Measurements from ENCODE around the gene SMAD7.

Gene SMAD7

DNA sequence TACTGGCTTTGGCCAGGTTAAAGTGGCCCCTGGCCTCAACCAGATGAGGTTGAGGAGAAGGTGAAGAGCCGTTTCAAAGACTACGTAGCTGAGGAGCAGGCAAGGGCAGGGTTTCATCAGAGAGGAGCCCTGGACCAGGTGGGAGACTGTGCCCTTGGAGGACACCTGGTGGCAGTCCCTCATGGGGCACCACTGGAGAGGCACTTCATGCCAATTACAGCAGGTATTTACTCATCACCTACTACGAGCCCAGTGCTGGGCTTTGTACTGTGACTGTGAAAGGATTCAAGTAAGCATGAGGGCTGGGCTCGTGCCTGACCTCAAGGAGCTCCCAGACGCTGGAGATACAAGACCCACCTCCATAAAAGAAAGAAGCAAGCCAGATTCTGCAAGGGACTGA, 37.6 kb downstream of the SMAD7 start:
- no peak for DNase-seq

DNA sequence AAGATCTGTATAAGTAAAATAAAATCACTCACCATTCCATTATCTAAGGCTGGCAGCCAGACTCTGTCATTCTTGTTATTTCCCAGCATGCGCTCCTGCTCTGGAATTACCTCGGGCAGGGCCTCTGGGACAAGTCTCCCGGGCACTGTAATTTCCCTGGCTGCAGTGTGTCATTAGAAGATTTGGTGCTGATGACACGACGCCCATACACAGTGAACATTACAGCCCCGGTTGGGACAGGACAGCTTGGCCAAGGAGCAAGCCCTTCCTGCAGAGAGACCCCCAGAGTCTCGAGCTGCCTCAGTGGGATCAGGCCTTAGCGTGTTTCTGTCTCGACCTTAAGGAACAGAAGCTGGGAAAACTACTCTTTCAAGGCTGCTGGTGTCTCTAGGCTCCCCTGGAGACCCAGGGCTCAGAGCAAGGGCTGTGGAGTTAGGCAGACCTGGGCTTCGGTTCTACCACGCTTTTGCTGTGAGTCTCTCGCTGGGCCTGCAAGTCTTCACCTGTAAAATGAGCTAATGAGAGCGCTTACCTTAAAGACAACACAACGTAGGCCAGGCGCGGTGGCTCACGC, 39.7 kb downstream of the SMAD7 start:
- no peak for DNase-seq

DNA sequence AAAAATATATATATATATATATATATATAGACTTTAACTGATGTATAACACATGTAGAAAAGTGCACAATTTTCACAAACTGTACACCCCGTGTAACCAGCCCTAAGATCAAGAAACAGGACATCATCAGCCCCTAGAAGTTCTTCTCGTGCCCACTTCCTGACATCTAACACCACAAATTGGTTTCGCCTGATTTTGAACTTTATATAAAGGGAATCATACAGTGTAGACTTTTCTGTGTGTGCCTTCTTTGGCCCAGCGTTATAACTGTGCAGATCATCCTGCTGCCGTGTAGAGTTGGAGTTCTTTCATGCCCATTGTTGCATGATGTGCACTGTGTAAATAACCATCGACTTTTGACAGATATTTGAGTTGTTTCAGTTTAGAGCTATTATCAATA, 41.0 kb downstream of the SMAD7 start:
- no peak for DNase-seq

DNA sequence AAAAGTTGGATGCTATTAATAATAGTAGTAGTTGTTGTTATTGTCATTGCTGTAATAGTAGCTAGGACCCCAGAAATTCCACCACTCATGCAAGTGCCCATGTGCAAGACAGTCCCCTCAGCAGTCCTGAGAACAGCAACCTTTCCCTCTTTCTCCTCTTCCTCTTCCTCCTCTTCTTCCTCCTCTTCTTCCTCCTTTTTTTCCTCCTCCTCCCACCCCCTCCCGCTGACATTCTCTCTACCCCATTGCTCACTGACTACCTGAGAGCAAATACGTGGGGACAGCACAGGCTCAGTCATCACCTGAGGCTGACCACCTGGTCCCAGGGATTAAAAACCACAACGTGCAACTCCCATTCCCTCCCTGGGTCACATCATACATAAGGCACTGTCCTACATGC, 41.8 kb downstream of the SMAD7 start:
- no peak for DNase-seq

DNA sequence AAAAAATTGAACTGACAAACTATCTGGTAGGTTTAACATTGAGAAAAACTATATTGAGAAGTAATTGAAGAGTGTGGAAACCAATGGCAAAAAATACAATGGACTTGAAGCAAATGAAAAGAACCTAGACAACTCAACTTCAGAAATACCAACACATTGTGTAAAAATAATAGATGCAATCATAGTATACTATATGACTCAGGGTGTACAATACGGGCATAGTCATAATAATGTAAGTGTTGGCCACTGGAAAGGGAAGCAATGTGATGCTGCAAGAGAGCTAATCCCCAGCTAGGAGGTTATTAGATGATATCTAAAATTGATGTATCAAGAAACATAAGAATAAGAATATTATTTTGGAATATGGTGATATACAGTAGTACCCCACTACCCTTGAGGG, 45.3 kb downstream of the SMAD7 start:
- DNase-seq: peak; percentile 84

DNA sequence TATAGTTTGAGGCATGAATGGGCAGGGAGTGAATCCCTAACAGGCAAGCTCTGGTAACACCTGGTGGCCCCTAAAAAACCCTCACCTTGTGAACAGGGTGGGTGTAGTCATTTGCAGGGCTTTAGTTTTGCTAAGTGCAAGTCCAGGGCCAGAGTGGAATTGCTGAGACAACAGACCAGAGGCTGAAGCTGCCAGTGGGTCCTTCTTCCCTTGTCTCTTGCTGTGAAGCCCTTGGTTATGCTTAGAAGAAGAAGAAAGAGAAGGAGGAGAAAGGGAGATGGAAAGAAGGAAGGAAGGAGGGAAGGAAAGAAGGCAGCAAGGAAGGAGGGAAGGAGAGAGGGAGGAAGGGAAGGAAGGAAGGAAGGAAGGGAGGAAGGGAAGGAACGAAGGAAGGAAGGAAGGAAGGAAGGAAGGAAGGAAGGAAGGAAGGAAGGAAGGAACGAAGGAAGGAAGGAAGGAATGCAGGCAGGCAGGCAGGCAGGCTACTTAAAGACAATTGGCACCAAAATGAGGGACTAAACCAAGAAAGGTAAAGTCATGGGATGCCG, 45.8 kb downstream of the SMAD7 start:
- DNase-seq: no peak

DNA sequence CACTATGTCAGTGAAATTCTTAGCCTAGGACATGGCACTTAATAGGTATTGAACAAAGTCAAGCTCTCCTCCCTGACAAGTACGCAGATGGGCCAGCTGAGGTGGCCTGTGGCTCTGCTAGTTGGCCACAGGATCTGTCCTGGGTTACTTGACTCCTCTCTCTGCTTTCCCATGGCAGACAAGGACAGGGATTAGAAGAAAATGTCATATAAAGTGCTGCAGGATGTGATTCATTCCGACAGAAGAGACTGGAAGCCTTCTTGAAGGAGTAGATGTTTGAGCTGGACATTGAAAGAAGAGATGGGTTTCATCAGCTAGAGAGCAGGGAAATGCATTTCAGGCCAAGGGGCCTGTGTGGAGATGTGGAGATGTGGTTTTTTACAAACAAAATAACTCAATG, 46.7 kb downstream of the SMAD7 start:
- DNase-seq: no peak

DNA sequence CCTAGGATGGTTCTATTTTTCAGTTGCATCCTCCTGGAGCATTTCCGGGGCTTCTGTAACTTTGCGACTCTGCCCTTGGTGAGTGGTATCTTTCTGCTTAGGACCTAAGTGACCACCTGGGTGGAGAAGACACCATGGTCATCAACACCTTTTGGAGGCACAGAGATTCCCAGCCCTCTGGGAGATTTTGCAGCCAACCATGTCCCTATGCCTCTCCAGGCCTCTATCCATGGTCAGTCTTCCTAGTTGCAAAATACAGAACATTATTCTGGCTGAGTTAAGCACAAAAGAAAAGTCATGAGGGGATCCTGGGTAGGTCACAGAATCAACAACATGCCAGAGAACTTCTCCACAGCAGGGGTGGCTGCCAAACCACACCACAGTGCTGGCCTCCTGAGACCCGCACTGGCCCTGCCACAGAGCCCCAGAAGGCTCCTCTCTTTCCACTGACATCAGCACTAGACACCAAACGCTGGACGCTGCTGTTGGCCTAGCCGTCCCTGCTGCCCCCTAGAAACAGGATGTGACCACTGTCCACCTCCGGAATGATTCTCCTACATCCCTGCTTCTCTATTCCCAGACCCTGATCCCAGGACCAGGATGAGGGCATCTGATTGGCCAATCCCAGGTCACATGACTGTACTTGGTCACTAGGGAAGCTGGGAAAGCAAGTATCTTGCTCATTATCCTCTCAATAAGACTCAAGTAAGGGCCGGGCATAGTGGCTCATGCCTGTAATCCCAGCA, 47.7 kb downstream of the SMAD7 start:
- no peak for DNase-seq

DNA sequence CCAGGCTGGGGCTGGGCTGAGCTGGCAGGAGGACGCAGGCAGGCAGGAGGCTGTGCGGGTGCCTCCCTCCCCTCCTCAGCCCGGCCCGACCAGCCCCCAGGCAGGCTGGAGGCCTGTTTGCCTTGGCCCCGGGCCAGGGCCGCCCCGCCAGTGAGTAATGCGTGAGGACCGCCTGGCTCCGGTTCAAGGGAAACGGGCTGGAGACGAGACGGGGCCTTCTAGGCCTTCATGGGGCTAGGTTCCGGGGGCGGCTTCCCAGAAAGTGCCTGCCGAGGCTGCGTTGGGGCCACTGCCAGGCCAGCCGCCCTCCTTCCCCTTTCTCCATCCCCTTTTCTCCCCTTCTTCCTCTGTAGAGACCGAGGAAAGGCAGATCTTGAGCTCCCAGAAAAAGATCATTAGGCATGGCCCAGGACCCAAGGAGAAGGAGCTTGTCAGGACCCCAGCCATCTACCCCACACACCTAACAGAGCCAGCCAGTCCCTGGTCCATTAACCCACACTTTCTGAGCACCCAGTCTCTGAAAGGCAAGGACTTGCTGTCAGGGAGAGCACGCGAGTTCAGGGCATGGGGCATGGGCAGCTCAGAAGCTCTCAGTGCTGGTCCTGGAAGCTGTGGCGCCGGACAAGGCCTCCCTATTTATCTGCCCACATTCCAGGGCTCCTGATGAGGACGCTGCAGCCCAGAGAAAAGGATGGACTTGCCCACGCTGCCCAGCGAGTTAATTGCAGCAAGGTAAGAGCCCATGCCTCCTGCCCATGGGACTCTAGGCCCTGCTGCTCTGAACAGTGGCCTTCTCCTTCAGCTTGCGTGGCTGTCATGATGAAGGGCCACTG, 48.5 kb downstream of the SMAD7 start:
- peak; percentile 60 for DNase-seq

DNA sequence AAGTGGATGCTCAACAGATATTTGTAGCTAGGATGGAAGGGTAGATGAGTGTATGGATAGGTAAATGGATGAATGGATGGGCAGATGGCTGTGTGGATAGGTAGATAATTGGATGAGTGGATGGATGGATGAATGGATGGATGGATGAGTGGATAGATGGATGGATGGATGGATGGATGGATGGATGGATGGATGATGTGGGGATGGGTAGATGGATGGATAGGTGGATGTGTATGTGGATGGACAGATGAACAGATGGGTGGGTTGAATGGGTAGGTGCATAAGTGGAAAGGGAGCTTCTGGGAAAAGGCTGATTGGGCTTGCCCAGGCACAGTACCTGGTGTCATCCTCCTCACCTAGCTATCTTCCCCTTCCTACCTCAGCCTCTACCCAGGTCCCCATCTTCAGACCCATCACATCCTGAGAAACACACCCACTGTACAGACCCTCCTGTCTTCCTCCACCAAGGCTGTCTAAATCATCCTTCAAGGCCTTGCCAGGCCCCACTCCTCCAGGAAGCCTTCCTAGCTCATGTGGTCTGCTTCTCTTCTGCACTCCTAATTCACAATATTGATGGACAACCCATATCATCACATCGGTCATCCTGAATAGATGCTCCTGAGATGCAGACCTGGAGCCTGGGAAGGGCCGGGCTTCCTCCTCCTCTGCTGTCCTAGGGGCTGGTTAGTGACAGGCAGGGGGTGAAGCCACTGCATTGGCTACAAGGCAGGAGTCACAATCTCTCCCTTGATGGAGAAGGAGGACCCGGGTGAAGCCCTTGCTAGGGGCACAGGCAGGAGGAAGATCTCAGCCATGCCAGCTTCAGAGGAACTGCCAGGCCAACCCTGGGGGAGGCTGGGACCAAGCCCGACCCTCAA, 49.4 kb downstream of the SMAD7 start:
- no peak for DNase-seq

DNA sequence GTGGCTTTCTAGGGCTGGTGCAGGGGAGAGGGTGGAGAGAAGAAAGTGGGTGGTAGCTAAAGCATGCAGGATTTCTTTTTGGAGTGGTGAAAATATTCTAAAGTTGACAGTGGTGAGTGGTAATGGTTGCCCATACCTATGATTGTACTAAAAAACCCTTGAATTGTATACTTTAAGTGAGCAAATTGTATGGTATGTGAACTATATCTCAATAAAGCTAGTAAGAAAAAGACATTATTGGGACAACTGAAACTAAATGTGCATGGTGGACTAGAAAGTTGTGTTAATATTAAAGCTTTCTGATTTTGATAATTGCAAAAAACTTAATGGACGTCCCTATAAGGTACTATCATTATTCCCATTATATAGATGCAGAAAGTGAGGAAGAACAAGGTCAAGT, 50.3 kb downstream of the SMAD7 start:
- DNase-seq: no peak

DNA sequence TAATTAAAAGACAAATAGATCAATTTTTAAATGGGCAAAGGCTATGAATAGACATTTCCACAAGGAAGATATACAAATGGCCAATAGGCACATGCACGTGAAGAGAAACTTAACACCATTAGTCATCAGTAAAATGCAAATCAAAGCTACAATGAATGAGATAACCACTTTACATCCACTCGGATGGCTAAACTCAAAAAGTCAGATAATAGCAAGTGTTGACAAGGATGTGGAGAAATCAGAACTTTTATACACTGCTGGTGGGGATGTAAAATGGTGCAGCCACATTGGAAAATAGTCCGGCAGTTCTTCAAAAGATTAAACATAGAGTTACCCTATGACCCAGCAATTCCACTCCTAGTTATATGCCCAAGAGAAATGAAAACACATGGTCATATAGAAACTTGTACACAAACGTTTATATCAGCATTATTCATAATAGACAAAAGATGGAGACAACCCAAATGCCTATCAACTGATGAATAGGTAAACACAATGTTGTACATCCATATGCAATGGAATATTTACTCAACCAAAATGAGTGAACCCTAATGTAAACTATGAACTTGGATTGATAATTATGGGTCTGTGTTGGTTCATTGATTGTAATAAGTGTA, 51.1 kb downstream of the SMAD7 start:
- DNase-seq: no peak

DNA sequence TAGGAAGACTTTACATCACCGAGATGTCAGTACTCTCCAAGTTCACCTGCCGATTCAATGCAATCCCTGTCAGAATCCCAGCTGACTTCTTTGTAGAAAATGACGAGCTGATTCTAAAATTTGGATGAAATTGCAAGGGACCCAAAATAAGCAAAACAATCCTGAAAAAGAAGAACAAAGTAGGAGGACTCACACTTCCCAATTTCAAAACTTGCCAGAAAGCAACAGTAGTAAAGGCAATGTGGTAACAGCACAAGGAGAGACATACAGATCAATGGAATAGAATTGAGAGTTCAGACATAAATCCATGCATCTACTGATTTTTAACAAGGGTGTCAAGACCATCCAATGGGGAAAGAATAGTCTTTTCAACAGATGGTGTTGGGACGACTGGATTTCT, 52.2 kb downstream of the SMAD7 start:
- peak; percentile 59 for DNase-seq

DNA sequence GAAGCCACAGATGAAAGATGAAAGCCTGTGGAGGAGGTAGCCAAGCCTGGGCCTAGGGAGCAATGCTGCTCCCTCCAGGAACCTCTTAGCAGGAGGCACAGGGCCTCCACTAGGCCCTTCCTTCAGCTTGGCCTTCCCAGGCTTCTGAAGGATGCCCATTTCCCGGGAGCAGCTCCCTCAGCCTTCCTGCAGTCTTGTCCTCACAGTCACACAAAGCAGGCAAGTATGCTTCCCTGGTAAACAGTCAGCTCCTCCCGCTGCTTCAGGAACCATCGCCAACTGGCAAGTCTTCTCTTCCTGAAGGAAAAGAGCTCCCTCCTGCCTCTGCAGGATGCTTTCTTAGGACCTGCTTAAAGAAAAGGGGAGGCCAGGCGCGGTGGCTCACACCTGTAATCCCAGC, 53.2 kb downstream of the SMAD7 start:
- DNase-seq: no peak

DNA sequence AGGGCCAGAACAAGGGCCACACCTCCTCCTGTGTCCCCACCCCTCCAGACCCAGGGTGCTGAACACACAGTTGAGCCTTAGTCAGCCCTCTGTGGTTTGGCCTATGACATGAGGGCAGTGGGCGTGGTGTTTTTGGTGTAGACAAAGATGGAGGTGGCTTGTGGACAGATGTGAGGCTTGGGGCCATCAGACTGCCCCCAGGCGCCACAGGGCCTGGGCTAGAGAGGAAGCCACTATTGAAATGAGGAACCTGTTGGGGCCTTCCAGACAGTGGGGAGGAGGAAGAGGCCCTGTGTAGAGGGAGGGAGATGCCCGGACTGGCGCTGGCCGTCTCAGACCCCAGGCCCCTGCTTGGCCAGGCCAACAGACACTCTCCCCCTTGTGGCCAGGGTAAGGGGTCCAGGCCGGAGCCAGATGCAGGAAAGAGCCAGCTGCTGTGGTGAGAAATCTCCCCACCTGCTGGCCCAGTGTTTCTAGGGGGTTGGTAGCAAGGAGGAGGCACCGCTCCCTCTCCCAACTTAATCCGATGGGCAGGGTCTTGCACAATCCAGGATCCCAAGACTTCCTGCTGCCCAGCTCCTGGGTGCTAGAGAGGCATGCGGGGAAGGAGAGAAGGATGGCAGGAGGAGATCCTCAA, 53.8 kb downstream of the SMAD7 start:
- DNase-seq: peak; percentile 99

DNA sequence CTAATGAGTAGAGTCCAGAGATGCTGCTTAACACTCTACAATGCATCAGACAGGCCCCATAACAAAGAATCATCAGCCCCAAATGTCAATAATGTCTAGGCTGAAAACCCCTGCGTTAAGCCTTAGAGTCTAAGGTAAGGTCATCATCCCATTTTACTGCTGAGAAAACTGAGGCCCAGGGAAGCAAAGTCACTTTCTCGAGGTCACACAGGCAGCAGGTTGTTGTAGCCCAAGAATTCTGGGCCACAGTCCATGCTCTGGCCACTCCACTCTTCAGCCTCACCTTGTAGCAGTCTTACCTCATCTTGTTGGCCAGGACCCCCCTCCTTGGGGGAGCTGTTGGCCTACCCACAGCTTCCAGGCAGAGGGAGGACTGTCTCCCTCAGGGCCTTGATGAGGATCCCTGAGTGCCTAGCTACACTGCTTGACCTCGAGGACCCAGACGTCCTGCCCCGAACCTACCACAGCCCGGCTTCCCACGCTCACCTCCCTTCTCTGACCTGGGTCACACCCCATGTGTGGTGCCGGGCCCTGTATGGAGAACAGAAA, 54.4 kb downstream of the SMAD7 start:
- no peak for DNase-seq

DNA sequence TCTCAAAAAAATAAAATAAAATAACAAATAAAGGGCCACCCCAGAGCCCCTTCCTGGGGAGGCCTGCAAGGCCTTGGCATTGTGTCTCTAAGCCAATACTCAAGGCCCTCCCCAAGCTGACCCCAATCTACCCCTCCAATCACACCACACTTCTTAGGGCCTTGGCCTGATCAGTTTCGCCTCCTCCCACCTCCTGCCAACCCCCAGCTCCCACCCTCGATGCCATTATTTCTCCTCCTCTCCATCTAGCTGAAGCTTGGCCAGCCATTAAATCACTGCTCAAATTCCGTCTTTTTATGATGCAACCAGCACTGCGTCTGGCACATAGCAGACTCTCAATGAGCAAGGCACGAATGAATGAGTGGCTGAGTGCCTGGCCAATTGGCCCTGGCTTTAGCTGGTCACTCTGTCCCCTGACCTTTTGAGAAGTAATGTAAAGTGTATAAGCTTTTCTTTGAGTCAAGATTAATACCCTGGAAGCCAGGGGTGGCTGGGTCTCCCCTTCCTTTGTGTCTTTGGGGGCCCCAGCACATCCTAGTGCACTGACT, 55.9 kb downstream of the SMAD7 start:
- DNase-seq: no peak

DNA sequence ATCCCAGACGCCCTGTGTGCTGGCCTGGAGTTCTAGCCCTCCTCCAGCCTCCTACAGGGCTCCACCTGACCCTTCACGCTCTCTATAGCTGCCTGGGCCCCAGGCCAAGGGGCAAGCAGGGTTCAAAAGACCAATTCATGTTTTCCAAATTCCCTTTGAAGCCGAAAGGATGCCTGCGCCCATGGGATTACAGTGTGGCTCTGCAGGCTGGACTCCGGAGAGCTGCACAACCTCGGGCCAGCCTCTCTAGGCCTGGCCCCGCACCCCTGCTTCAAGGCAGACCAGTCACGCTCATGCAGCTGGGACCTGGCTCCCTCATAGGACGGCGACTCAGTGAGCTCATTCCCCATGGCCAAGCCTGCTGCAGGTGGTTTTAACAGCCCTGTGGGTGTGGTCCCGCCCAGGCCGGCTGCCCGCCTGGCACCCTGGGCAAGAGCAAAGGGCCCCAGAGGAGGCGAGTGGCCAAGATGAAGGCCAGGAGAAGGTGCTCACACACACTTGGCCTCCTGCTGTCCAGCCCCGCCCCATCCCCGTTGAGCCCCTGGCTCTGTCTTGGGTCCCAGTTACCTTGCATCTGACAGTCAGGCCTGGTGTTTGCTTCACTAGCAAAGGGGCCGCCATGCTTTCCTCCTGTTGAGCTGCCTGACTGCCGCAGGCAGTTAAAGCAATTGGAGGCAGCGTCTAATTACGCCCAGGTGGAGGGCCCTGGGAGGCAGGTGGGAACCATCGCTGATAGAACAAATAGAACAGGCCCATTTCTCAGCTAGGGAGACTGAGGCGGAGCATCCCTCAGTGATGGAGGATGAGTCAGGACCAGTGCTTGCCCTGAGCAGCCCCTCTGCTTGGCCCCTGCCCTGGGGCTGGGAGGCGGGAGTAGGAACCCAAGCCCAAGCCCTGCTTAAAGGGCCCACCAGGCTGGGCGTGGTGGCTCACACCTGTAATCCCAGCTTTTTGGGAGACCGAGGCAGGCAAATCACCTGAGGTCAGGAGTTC, 56.9 kb downstream of the SMAD7 start:
- no peak for DNase-seq

DNA sequence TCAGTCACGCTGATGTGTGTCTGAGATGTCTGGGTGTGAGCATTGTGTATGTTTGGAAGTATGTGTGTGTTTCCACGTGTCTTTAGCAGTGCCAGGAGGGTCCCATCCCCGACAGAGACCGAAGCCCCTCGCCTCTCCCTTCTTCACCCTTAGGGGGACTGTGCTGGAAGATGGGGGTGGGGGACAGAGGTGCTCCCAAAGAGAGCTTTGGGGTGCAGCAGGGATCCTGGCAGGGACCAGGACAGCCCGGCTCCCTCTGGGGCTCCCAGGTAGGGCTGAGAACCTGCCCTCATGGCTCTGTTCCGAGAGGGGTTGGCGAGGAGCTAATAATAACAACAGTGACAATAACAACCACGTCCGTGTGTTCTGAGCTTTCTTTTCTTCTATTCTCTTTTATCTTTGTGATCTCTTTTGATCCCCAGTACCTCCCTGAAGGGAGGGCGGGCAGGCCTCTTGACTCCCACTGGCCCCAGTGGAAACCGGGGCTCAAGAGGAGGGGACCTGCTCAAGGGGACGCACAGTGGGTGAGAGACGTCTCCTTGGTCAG, 57.6 kb downstream of the SMAD7 start:
- no peak for DNase-seq
